HepG2 (cell line): Measurements from ENCODE around the gene TMEM14A. TPM values are rescaled to one million over a fixed set of nuclear protein-coding genes. Genes with fewer than 3 reads are reported as not detected.

Experiments used
- ATAC-seq: fragments of 200-7000 bp; cut with Tn5 transposase; 3 replicates; pipeline ENCODE4 v1.9.1; 2020; ENCODE audit warnings: mild to moderate bottlenecking, moderate library complexity
- BruUV-seq: library from RNA; stranded (reverse); fragments of 400-500 nt; replicated peaks from 2 replicates; lab custom pipeline; 2021; lab: Mats Ljungman, UMichigan
- CTCF ChIA-PET: fragments of 300-600 bp; formaldehyde crosslinking; extraction: SDS; loops from one replicate; lab custom pipeline; 2021; ENCODE audit warnings: low total read pairs, inconsistent platforms, low intra/inter-chr PET ratio; lab: Yijun Ruan, JAX
- POLR2A ChIA-PET: fragments of 350-600 bp; sonication (Branson Sonifier 250); formaldehyde crosslinking; loops from one replicate; lab custom pipeline; 2020; ENCODE audit warnings: antibody characterized with exemption, inconsistent platforms; lab: Yijun Ruan, JAX
- DNase-seq: peaks from one replicate; pipeline ENCODE4 v3.0.0-alpha.2; 2015; ENCODE audit warnings: low spot score
- FAIRE-seq: peaks from 3 replicates; lab custom pipeline; 2011; peaks lifted over from hg19 to GRCh38; lab: Jason Lieb, UNC
- H2AFZ ChIP-seq: one replicate; pipeline ENCODE4 v1.6.1; 2011; ENCODE audit warnings: low read length, inconsistent platforms
- H3K27ac ChIP-seq: fragments of 300-600 bp; 3 replicates; pipeline ENCODE4 v1.8.0; 2011; ENCODE audit warnings: mixed run types, mild to moderate bottlenecking, mixed read lengths, low read length, inconsistent platforms; ENCODE audit not compliant: insufficient read depth; ENCODE audit errors: extremely low read length
- H3K27me3 ChIP-seq, 2 experiments: fragments of 200-600 bp in 1 of 2; 2 replicates in 1 of 2; 3 replicates in 1 of 2; pipeline versions ENCODE4 v1.6.0 to v1.8.0; 2011; ENCODE audit warnings: low read length in 2 of 2, mild to moderate bottlenecking in 2 of 2, moderate library complexity in 2 of 2, inconsistent platforms in 1 of 2; ENCODE audit not compliant: insufficient read depth in 2 of 2, control insufficient read depth in 1 of 2
- H3K36me3 ChIP-seq, 2 experiments: fragments of 200-600 bp in 1 of 2; replicated peaks in 1 of 2; 2 replicates in 1 of 2; 3 replicates in 1 of 2; pipeline versions ENCODE4 v1.5.1 to v1.8.0; 2011; ENCODE audit warnings: low read length in 2 of 2, inconsistent platforms in 1 of 2; ENCODE audit not compliant: insufficient read depth in 2 of 2, control insufficient read depth in 1 of 2
- H3K4me1 ChIP-seq: 2 replicates; pipeline ENCODE4 v1.5.1; 2012; ENCODE audit warnings: low read length, inconsistent platforms; ENCODE audit not compliant: insufficient read depth
- H3K4me2 ChIP-seq: 2 replicates; pipeline ENCODE4 v1.6.0; 2011; ENCODE audit warnings: low read depth, low read length, inconsistent platforms
- H3K4me3 ChIP-seq, 3 experiments: fragments of 200-600 bp in 1 of 3; sonication (generic), shearing (Covaris generic) in 1 of 3; replicated peaks in 1 of 3; 2 replicates each; pipeline ENCODE4 v1.5.1; 2011 to 2016; ENCODE audit warnings: low read length in 3 of 3, inconsistent platforms in 2 of 3, low read depth in 2 of 3, mild to moderate bottlenecking in 2 of 3, control low read depth in 1 of 3, mixed read lengths in 1 of 3; ENCODE audit not compliant: insufficient read depth in 1 of 3
- H3K79me2 ChIP-seq: one replicate; pipeline ENCODE4 v1.6.1; 2011; ENCODE audit warnings: low read length, inconsistent platforms; ENCODE audit not compliant: insufficient read depth
- H3K9ac ChIP-seq: 2 replicates; pipeline ENCODE4 v1.6.0; 2011; ENCODE audit warnings: mild to moderate bottlenecking, low read depth, low read length, inconsistent platforms; ENCODE audit not compliant: insufficient read depth
- H3K9me3 ChIP-seq: 2 replicates; pipeline ENCODE4 v1.5.1; 2012; ENCODE audit warnings: mild to moderate bottlenecking, low read length
- H4K20me1 ChIP-seq: 2 replicates; pipeline ENCODE4 v1.6.0; 2011; ENCODE audit warnings: inconsistent platforms, mild to moderate bottlenecking, low read length, moderate library complexity; ENCODE audit not compliant: insufficient read depth
- DMTF1 ChIP-seq: sonication (generic); formaldehyde crosslinking; IDR thresholded peaks from 2 replicates; pipeline ENCODE4 v1.4.0; 2020; ENCODE audit warnings: mild to moderate bottlenecking, missing genetic modification reagents
- JDP2 ChIP-seq: sonication (generic); formaldehyde crosslinking; IDR thresholded peaks from 2 replicates; pipeline ENCODE4 v1.8.1; 2022; ENCODE audit warnings: missing genetic modification reagents, borderline replicate concordance
- NFE2L2 ChIP-seq: fragments of 150-350 bp; IDR thresholded peaks from 2 replicates; pipeline ENCODE4 v1.6.1; 2014; ENCODE audit warnings: low read length
- RAD21 ChIP-seq: fragments of 450-650 bp; formaldehyde crosslinking; IDR thresholded peaks from 2 replicates; pipeline ENCODE4 v1.5.0; 2020; ENCODE audit warnings: mild to moderate bottlenecking
- RORA ChIP-seq: sonication (generic); formaldehyde crosslinking; IDR thresholded peaks from 2 replicates; pipeline ENCODE4 v1.5.0; 2020; ENCODE audit warnings: mild to moderate bottlenecking, missing genetic modification reagents, moderate library complexity
- SRF ChIP-seq: IDR thresholded peaks from 2 replicates; pipeline ENCODE4 v1.6.1; 2011; ENCODE audit warnings: mild to moderate bottlenecking, low read depth, low read length, moderate library complexity
- TEAD3 ChIP-seq: optimal IDR thresholded peaks from 2 replicates; pipeline ENCODE3; 2016; ENCODE audit warnings: borderline replicate concordance
- ZNF710 ChIP-seq: sonication (generic); formaldehyde crosslinking; IDR thresholded peaks from 2 replicates; pipeline ENCODE4 v1.5.0; 2020; ENCODE audit warnings: mild to moderate bottlenecking, missing genetic modification reagents, borderline replicate concordance
- WGBS: methylation state at CpG from one replicate; pipeline ENCODE4 v1.1.6; 2017; ENCODE audit warnings: low lambda C conversion rate; 5-methylcytosine and 5-hydroxymethylcytosine counted together
- in situ Hi-C: cut with HindIII; loops from 2 replicates; pipeline ENCODE4 v1.10.0; 2017; ENCODE audit warnings: low pct_unique_long_range_greater_than_20kb; ENCODE audit not compliant: extremely low pct_ligation_motif_present
- intact Hi-C: fragments of 100-400 bp; cut with micrococcal nuclease; formaldehyde crosslinking; loops from one replicate; pipeline ENCODE4 v1.10.0; 2022; ENCODE audit not compliant: unreplicated experiment
- polyA plus RNA-seq, 8 experiments: library from polyadenylated mRNA; depleted of rRNA in 3 of 8; stranded (reverse) in 7 of 8; unstranded in 1 of 8; fragments of >200 nt; fragmentation: Illumina TruSeq in 4 of 8; extraction: Trizol in 4 of 8; gene quantifications; 2 replicates each; pipeline versions ENCODE4 v1.2.1 to v1.2.3, GENCODE V29; 2011 to 2016; ENCODE audit warnings: low read depth in 4 of 8, missing spikeins in 1 of 8, mixed read lengths in 1 of 8; ENCODE audit not compliant: insufficient read depth in 1 of 8
- total RNA-seq, 5 experiments: library from RNA; depleted of rRNA; stranded (reverse); fragments of >200 nt; fragmentation: Illumina TruSeq; extraction: Trizol; gene quantifications; 2 replicates each; pipeline ENCODE4 v1.2.3, GENCODE V29; 2016; ENCODE audit warnings: low read depth in 1 of 5
- TF ChIP-seq, protein P1 (sequence below): sonication (generic); formaldehyde crosslinking; IDR thresholded peaks from 2 replicates; pipeline ENCODE4 v1.5.0; 2020; ENCODE audit warnings: missing genetic modification reagents
- TF ChIP-seq, protein P2 (sequence below): sonication (generic); formaldehyde crosslinking; IDR thresholded peaks from 2 replicates; pipeline ENCODE4 v1.4.0; 2020; ENCODE audit warnings: missing genetic modification reagents

Gene TMEM14A
- total and polyA plus RNA-seq, 2 of the 13 experiments (the other 11 are each of a cell fraction or from before 2014, with no cell fraction given) = 24.6 to 73.7 TPM

GRCh38 chr6:52697903-52698302 lies 27.0 kb downstream of the TMEM14A start:
- TF ChIP-seq, protein P1, sequence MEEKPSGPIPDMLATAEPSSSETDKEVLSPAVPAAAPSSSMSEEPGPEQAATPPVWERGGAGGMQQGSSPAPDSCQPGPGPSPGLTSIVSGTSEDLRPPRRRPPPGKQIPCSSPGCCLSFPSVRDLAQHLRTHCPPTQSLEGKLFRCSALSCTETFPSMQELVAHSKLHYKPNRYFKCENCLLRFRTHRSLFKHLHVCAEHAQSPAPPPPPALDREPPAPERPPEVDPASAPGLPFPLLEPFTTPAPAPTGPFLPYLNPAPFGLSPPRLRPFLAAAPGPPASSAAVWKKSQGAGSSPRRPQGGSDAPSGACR (CRISPR knock-in tag) = no peak
- peak; percentile 66; the same call in 1 of the 2 replicates for TF ChIP-seq SRF
- POLR2A ChIA-PET = no interaction called here
- H3K27me3 ChIP-seq = no peaks in the 10 kb centered on the region
- BruUV-seq = no TSS peak
- H4K20me1 ChIP-seq = no peaks in the 10 kb centered on the region
- no peaks in the 10 kb centered on the region for H3K79me2 ChIP-seq
- ATAC-seq (no peak), FAIRE-seq (no peak), DNase-seq (no peak)
- H3K9me3 ChIP-seq = peaks cover 6% of the 10 kb centered on the region; the same call in 1 of the 2 replicates
- intact Hi-C loops (no loop called here), in situ Hi-C loops (no loop called here)
- no peak overlapping the region for H3K4me2 ChIP-seq
- CTCF ChIA-PET = no interaction called here
- H3K36me3 ChIP-seq = no peaks in the 10 kb centered on the region
- H3K9ac ChIP-seq = no peak overlapping the region
- no peak overlapping the region for H3K4me3 ChIP-seq
- H2AFZ ChIP-seq = no peak overlapping the region
- peaks cover 8% of the 10 kb centered on the region for H3K4me1 ChIP-seq
- 90% methylated on average over 2 of the region's 2 CpGs for WGBS
- no peak overlapping the region for H3K27ac ChIP-seq

DNA sequence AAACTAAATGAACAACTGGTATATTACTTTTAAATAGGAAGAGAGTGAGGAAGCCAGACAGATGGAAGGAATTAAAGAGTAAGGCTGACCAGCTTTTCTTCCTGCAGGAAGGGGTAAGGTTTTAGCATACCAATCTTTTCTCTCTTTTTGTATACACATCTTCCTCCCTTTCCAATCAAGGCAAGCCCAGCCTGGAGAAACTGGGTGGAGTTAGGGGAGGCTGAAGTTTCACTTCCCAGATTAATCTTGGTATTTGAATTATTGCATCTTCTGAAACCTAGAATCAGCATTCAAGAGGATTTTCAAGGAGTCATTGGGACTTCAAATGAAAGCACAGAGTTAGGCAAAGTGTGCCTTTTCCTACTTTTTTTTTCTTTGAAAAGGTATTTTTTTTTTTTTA lies 33.1 kb downstream of the TMEM14A start:
- no peak for ATAC-seq
- peaks cover 8% of the 10 kb centered on the region; the same call in 1 of the 2 replicates for H3K9me3 ChIP-seq
- intact Hi-C loops (no loop called here), in situ Hi-C loops (no loop called here)
- BruUV-seq = no TSS peak
- no peak overlapping the region for H3K9ac ChIP-seq
- H3K36me3 ChIP-seq = no peaks in the 10 kb centered on the region
- POLR2A ChIA-PET = no interaction called here
- H2AFZ ChIP-seq = no peak overlapping the region
- TF ChIP-seq DMTF1 (CRISPR knock-in tag) (no peak), RAD21 (CRISPR knock-in tag) (no peak), NFE2L2 (no peak), RORA (no peak), ZNF710 (no peak), TEAD3 (CRISPR knock-in tag) (no peak), JDP2 (CRISPR knock-in tag) (no peak)
- TF ChIP-seq, protein P2, sequence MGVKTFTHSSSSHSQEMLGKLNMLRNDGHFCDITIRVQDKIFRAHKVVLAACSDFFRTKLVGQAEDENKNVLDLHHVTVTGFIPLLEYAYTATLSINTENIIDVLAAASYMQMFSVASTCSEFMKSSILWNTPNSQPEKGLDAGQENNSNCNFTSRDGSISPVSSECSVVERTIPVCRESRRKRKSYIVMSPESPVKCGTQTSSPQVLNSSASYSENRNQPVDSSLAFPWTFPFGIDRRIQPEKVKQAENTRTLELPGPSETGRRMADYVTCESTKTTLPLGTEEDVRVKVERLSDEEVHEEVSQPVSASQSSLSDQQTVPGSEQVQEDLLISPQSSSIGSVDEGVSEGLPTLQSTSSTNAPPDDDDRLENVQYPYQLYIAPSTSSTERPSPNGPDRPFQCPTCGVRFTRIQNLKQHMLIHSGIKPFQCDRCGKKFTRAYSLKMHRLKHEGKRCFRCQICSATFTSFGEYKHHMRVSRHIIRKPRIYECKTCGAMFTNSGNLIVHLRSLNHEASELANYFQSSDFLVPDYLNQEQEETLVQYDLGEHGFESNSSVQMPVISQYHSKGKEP (CRISPR knock-in tag) = no peak
- CTCF ChIA-PET = no interaction called here
- H3K27ac ChIP-seq = no peak overlapping the region
- H3K4me3 ChIP-seq = no peak overlapping the region
- H3K79me2 ChIP-seq = no peaks in the 10 kb centered on the region
- no peaks in the 10 kb centered on the region for H3K27me3 ChIP-seq
- no peaks in the 10 kb centered on the region for H4K20me1 ChIP-seq
- H3K4me2 ChIP-seq = no peak overlapping the region
- H3K4me1 ChIP-seq = no peaks in the 10 kb centered on the region
- FAIRE-seq = no peak
- no peak for DNase-seq
